HEK293 (cell line): ENCODE data around the gene GRIP1.

ENCODE experiments used
- ZNF596 ChIP-seq: fragments of 450-650 bp; IDR thresholded peaks from 2 replicates; pipeline ENCODE4 v1.5.0; 2018; ENCODE audit warnings: missing biosample characterization, mild to moderate bottlenecking, missing genetic modification characterization, moderate library complexity
- TF ChIP-seq, protein P1 (sequence below): fragments of 450-650 bp; formaldehyde crosslinking; IDR thresholded peaks from 2 replicates; pipeline ENCODE4 v1.5.1; 2016; ENCODE audit warnings: missing biosample characterization, missing genetic modification characterization

DNA sequence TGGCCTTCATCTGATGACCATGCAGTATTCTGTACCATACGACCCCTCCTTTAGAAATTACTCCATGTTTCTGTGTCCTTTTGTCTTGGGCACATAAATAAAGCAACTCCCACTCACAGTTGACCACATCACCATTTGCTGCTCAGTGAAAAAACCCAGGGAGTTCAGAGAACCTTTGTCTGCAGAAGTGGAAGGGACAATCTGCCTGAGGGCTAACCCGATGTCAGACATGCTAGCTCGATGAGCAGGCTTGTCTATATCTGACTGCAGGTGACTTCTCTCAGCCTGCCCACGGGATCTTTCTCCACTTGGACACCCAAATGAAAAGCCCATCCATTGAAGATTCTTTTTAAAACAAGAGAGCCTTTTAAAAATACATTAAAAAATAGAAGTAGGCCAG, 45.7 kb upstream of the GRIP1 start:
- TF ChIP-seq, protein P1, sequence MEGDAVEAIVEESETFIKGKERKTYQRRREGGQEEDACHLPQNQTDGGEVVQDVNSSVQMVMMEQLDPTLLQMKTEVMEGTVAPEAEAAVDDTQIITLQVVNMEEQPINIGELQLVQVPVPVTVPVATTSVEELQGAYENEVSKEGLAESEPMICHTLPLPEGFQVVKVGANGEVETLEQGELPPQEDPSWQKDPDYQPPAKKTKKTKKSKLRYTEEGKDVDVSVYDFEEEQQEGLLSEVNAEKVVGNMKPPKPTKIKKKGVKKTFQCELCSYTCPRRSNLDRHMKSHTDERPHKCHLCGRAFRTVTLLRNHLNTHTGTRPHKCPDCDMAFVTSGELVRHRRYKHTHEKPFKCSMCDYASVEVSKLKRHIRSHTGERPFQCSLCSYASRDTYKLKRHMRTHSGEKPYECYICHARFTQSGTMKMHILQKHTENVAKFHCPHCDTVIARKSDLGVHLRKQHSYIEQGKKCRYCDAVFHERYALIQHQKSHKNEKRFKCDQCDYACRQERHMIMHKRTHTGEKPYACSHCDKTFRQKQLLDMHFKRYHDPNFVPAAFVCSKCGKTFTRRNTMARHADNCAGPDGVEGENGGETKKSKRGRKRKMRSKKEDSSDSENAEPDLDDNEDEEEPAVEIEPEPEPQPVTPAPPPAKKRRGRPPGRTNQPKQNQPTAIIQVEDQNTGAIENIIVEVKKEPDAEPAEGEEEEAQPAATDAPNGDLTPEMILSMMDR (tag by site-specific recombination): no peak
- no peak for TF ChIP-seq ZNF596 (tag by site-specific recombination)
